ENCODE results near the gene COLQ.
A peak's percentile ranks its signal among the peaks of the same experiment; 100 is the strongest.

COLQ gene

GRCh38 chr3:15431256-15431837, 90.2 kb downstream of the COLQ start:
- TF ChIP-seq, protein P1, sequence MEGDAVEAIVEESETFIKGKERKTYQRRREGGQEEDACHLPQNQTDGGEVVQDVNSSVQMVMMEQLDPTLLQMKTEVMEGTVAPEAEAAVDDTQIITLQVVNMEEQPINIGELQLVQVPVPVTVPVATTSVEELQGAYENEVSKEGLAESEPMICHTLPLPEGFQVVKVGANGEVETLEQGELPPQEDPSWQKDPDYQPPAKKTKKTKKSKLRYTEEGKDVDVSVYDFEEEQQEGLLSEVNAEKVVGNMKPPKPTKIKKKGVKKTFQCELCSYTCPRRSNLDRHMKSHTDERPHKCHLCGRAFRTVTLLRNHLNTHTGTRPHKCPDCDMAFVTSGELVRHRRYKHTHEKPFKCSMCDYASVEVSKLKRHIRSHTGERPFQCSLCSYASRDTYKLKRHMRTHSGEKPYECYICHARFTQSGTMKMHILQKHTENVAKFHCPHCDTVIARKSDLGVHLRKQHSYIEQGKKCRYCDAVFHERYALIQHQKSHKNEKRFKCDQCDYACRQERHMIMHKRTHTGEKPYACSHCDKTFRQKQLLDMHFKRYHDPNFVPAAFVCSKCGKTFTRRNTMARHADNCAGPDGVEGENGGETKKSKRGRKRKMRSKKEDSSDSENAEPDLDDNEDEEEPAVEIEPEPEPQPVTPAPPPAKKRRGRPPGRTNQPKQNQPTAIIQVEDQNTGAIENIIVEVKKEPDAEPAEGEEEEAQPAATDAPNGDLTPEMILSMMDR (conservative IDR thresholded peaks at IDR 0.05; ENCODE audit: low read depth, low read length): no peak
- no peak overlapping the region for H3K4me3 ChIP-seq (ENCODE audit: low read depth, low read length)
- DNase-seq (ENCODE audit: low read depth): no peak

- TF ChIP-seq, protein P1 (conservative IDR thresholded peaks at IDR 0.05; ENCODE audit: low read depth, low read length): no peak
- no peak for DNase-seq (ENCODE audit: low read depth)
- H3K4me3 ChIP-seq (ENCODE audit: low read depth, low read length): no peak overlapping the region
Measured at GRCh38 chr3:15430624-15431023, 90.9 kb downstream of the COLQ start.

DNA sequence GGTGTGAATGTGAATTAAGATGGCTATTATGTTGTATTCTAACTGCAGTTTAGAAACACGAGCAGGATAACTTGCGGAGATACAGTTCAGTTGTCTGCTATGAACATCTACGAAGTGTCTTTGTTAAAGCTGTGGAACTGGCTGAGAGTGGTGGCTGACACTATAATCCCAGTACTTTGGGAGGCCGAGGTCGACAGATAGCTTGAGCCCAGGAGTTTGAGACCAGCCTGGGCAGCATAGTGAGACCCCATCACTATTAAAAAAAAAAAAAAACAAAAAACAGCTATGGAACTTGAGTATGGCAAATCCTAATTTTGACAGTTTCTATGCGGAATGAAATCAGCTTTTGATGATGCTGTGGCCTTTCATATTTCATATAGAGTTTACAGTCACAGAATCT, 92.4 kb downstream of the COLQ start:
- TF ChIP-seq, protein P1 (conservative IDR thresholded peaks at IDR 0.05; ENCODE audit: low read depth, low read length): no peak
- no peak for DNase-seq (ENCODE audit: low read depth)
- peak overlapping the region; percentile 78 for H3K4me3 ChIP-seq (ENCODE audit: low read depth, low read length)

- DNase-seq (ENCODE audit: low read depth): peak; percentile 60
- TF ChIP-seq, protein P1 (conservative IDR thresholded peaks at IDR 0.05; ENCODE audit: low read depth, low read length): no peak
- H3K4me3 ChIP-seq (ENCODE audit: low read depth, low read length): peak overlapping the region; percentile 78
Measured at GRCh38 chr3:15428539-15428938, 93.0 kb downstream of the COLQ start.

DNA sequence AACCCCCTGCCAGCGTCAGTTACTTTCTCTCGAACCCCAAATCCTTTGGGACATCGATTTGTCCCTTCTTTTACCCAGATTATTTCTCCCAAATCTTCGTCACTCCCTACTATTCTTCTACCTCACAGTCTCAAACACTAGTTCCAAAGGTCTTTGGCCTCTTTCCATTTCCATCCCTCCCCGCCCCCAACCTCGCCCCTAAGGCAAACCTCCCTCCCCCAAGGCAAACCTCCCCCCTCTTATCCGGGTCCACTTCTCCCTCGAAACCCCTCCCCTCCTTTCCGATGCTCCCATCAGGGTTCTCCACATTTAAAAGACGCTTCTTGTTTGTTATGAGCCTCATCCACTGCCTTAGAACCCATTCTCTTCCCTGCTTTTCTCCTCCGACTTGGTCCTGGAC, 93.5 kb downstream of the COLQ start:
- H3K4me3 ChIP-seq (ENCODE audit: low read depth, low read length): peak overlapping the region; percentile 78
- TF ChIP-seq, protein P1 (conservative IDR thresholded peaks at IDR 0.05; ENCODE audit: low read depth, low read length): no peak
- no peak for DNase-seq (ENCODE audit: low read depth)

- DNase-seq (ENCODE audit: low read depth): peak; percentile 76
- TF ChIP-seq, protein P1 (conservative IDR thresholded peaks at IDR 0.05; ENCODE audit: low read depth, low read length): peak; percentile 33
Measured at GRCh38 chr3:15427182-15427880, 94.2 kb downstream of the COLQ start, which contains the start of the genes EAF1 and METTL6. TSS of gene EAF1 (plus strand) at chr3:15427598. CDS start at chr3:15427780, 182 bp downstream. TSS of gene METTL6 (minus strand) at chr3:15427544. CDS start at chr3:15426511, 1,033 bp downstream.

More at GRCh38 chr3:15427182-15427880, 94.2 kb downstream of the COLQ start, which contains the start of the genes EAF1 and METTL6:
- H3K4me3 ChIP-seq (ENCODE audit: low read depth, low read length): peak within 1 kb of the TSS; percentile 78
